ENCODE measurements around the gene COL9A2. TPM values are rescaled to one million over a fixed set of nuclear protein-coding genes. Genes with fewer than 3 reads are reported as not detected.

The COL9A2 gene
- total RNA-seq, 1 donor from 2014 or later, result 3.8 TPM

GRCh38 chr1:40309374-40310128 lies 7.5 kb downstream of the COL9A2 start:
- Histone ChIP-seq H3K9me3 (no peaks in the 10 kb centered on the region), H3K36me3 (no peaks in the 10 kb centered on the region), H3K4me3 (no peak overlapping the region), H3K4me1 (peaks cover 7% of the 10 kb centered on the region), H3K27me3 (no peaks in the 10 kb centered on the region), H3K27ac (no peak overlapping the region)
- DNase-seq, result no peak
- no peak for TF ChIP-seq CTCF (IDR thresholded peaks at IDR 0.05)
- no peak for ATAC-seq
- intact Hi-C loops (cut with DNase I), result loop anchor here (10.0 kb wide), 1 partner anchor 165 kb away; no protein-coding TSS in a partner anchor

- H3K27me3 ChIP-seq, result no peaks in the 10 kb centered on the region
- no peak overlapping the region for H3K27ac ChIP-seq
- no peaks in the 10 kb centered on the region for H3K9me3 ChIP-seq
- DNase-seq (no peak), ATAC-seq (no peak)
- peaks cover 7% of the 10 kb centered on the region for H3K4me1 ChIP-seq
- no peaks in the 10 kb centered on the region for H3K36me3 ChIP-seq
- TF ChIP-seq CTCF (IDR thresholded peaks at IDR 0.05), result no peak
- intact Hi-C loops (cut with DNase I), result no loop called here
- H3K4me3 ChIP-seq, result no peak overlapping the region
These were observed 8.9 kb downstream of the COL9A2 start for GRCh38 chr1:40308036-40308727.

GRCh38 chr1:40307186-40307585 lies 9.9 kb downstream of the COL9A2 start:
- intact Hi-C loops (cut with DNase I), result no loop called here
- H3K27ac ChIP-seq, result no peak overlapping the region
- ATAC-seq (no peak), DNase-seq (no peak)
- H3K27me3 ChIP-seq, result no peaks in the 10 kb centered on the region
- H3K4me3 ChIP-seq, result no peak overlapping the region
- peaks cover 4% of the 10 kb centered on the region for H3K4me1 ChIP-seq
- no peaks in the 10 kb centered on the region for H3K9me3 ChIP-seq
- H3K36me3 ChIP-seq, result no peaks in the 10 kb centered on the region
- TF ChIP-seq CTCF (IDR thresholded peaks at IDR 0.05), result no peak

DNA sequence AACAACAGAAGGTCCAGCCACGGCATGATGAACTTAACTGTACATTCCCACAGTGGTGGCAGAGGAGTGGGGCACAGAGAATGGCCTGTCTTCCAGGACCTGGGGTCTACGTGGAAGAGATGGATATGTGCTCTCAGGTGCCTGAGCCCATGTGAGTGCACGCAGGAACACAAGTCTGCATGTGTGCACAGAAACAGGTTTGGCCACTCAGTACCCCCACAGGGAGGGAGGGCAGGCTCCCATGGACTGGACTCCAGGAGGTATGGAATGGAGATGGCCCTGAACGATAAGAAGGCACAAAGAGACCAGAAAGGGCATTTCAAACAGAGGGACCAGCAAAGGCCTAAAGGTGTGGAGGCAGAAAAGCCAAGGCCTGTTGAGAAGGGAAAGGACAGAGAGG lies 10.8 kb downstream of the COL9A2 start:
- Histone ChIP-seq H3K27ac (no peak overlapping the region), H3K9me3 (no peaks in the 10 kb centered on the region), H3K36me3 (no peaks in the 10 kb centered on the region), H3K4me3 (no peak overlapping the region), H3K27me3 (no peaks in the 10 kb centered on the region), H3K4me1 (no peaks in the 10 kb centered on the region)
- TF ChIP-seq CTCF (IDR thresholded peaks at IDR 0.05), result no peak
- no peak for ATAC-seq
- intact Hi-C loops (cut with DNase I), result no loop called here
- no peak for DNase-seq

DNA sequence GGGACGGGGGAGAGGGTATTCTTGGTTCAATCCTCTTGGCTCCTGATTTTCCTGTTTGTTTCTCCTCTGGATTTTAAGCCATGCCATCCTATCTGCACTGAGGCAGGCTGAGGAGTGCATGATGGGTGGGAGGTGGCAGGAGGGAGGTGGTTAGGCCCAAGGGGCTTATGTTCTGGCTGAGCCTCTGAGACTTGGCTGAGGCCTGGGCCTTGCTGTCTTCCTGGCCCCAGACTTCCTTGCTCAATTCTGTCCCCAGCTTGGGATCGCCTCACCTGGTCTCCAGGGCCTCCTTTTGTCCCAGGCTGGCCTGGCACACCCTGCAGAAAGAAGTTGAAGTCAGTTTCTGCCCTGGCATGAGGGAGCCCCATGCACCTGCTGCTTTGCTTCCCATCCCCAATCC lies 11.2 kb downstream of the COL9A2 start:
- Histone ChIP-seq H3K36me3 (no peaks in the 10 kb centered on the region), H3K27ac (no peak overlapping the region), H3K9me3 (no peaks in the 10 kb centered on the region), H3K27me3 (no peaks in the 10 kb centered on the region), H3K4me3 (no peak overlapping the region), H3K4me1 (no peaks in the 10 kb centered on the region)
- DNase-seq, result no peak
- TF ChIP-seq CTCF (IDR thresholded peaks at IDR 0.05), result no peak
- intact Hi-C loops (cut with DNase I), result no loop called here
- ATAC-seq, result no peak

Measured in upper lobe of right lung (tissue), 1 donor.